ENCODE data around the gene PTPN2. TPM values are rescaled to one million over a fixed set of nuclear protein-coding genes. Genes with fewer than 3 reads are reported as not detected.

PTPN2 gene
- total RNA-seq, 1 experiment from 2014 or later = 55.0 TPM

DNA sequence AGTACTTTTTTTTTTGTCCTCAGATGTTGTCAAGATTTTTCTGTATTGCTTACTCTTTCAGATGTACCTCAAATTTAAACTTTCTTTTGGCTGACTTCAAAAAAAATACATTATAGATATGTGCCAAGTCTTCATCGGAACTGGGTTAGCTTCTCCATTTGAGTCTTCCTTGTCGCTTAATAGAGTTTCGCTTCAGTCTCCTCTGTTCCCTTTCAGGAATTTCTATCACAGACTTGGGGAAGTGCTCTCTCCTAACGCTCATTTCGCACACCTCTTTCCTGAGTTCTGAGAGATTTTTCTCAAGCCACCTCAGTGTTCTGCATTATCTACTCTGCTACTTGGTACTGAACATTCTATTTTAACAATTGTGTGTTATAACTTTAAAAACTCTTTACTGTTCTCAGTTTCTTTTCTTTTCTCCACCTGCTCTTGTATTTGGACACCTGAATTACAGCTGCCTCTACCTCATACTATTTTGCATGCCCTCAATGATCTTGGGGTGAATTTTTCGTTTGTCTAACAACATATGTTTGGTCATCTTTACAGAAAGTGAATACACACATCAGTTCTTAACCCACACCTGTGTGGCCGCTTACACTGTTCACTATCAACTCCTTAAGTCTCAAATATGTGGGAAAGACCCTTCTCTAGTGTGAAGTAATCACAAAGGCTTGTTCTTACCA is 16.5 kb downstream of the PTPN2 start:
- no peak for DNase-seq
- Mint-ChIP-seq H3K4me3 (ENCODE audit: unreplicated experiment) (no peak overlapping the region), H3K4me1 (ENCODE audit: low read depth, unreplicated experiment) (peaks cover 7% of the 10 kb centered on the region), H3K27ac (ENCODE audit: unreplicated experiment) (no peak overlapping the region), H3K27me3 (ENCODE audit: insufficient read depth, unreplicated experiment) (no peaks in the 10 kb centered on the region), H3K9me3 (ENCODE audit: unreplicated experiment) (no peaks in the 10 kb centered on the region), H3K36me3 (ENCODE audit: insufficient read depth, unreplicated experiment) (peaks cover 5% of the 10 kb centered on the region)
- intact Hi-C loops (cut with micrococcal nuclease; ENCODE audit: unreplicated experiment) = no loop called here
- no peaks in the 10 kb centered on the region for H3K9me3 ChIP-seq
- TF ChIP-seq, protein P1, sequence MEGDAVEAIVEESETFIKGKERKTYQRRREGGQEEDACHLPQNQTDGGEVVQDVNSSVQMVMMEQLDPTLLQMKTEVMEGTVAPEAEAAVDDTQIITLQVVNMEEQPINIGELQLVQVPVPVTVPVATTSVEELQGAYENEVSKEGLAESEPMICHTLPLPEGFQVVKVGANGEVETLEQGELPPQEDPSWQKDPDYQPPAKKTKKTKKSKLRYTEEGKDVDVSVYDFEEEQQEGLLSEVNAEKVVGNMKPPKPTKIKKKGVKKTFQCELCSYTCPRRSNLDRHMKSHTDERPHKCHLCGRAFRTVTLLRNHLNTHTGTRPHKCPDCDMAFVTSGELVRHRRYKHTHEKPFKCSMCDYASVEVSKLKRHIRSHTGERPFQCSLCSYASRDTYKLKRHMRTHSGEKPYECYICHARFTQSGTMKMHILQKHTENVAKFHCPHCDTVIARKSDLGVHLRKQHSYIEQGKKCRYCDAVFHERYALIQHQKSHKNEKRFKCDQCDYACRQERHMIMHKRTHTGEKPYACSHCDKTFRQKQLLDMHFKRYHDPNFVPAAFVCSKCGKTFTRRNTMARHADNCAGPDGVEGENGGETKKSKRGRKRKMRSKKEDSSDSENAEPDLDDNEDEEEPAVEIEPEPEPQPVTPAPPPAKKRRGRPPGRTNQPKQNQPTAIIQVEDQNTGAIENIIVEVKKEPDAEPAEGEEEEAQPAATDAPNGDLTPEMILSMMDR (IDR thresholded peaks at IDR 0.05; ENCODE audit: insufficient read depth in 1 of 2, low read depth in 1 of 2, low read length in 1 of 2, severe bottlenecking in 1 of 2, unreplicated experiment in 1 of 2) = no peak
- CTCF ChIA-PET = no interaction called here
- peaks cover 7% of the 10 kb centered on the region for H3K4me1 ChIP-seq
- no peak overlapping the region for H3K4me3 ChIP-seq (ENCODE audit: low read depth, low read length)
- no peaks in the 10 kb centered on the region for H3K36me3 ChIP-seq (ENCODE audit: control insufficient read depth, insufficient read depth, low read length)
- H3K27me3 ChIP-seq (replicated peaks; ENCODE audit: control insufficient read depth, insufficient read depth, low read length) = no peaks in the 10 kb centered on the region
- POLR2A ChIA-PET = no interaction called here
- no TSS peak for BruUV-seq (replicated peaks)

DNA sequence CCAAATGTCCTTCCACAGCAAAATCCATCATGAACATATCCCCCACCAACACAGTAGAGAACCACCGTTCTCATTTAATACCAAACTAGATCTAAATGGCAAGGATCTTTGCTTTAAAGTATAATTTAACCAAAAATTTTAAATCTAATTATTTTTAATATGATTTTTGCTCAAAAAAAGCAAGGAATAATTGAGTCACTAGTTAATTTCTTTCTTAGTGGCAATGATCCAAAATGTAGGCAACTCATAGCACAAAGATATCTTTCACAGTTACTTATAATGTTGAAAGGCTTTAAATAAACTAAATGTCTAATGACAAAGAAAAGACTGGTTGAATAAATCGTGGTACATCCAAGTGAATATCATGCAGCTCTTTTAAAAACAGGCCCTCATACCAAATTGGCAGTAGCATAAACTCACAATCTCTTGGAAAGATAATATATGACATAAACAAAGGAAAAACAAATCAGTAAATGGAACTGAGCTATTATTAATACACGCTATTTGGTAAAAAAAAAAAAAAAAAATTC is 20.3 kb downstream of the PTPN2 start:
- Mint-ChIP-seq H3K4me1 (ENCODE audit: low read depth, unreplicated experiment) (peaks cover 11% of the 10 kb centered on the region), H3K9me3 (ENCODE audit: unreplicated experiment) (no peaks in the 10 kb centered on the region), H3K27ac (ENCODE audit: unreplicated experiment) (no peak overlapping the region), H3K27me3 (ENCODE audit: insufficient read depth, unreplicated experiment) (no peaks in the 10 kb centered on the region), H3K36me3 (ENCODE audit: insufficient read depth, unreplicated experiment) (no peaks in the 10 kb centered on the region), H3K4me3 (ENCODE audit: unreplicated experiment) (no peak overlapping the region)
- POLR2A ChIA-PET = interaction anchor here (0.6 to 4.4 kb wide), 2 partner anchors 16 to 20 kb away, joined by 3 to 70 read pairs; partner anchors contain the start of gene PTPN2
- CTCF ChIA-PET = interaction anchor here (0.6 to 0.7 kb wide), 3 partner anchors 16 to 23 kb away, joined by 3 to 4 read pairs (median 3); no protein-coding TSS in a partner anchor
- no TSS peak for BruUV-seq (replicated peaks)
- Histone ChIP-seq H3K4me3 (ENCODE audit: low read depth, low read length) (no peak overlapping the region), H3K9me3 (no peaks in the 10 kb centered on the region), H3K27me3 (replicated peaks; ENCODE audit: control insufficient read depth, insufficient read depth, low read length) (no peaks in the 10 kb centered on the region), H3K4me1 (peaks cover 10% of the 10 kb centered on the region), H3K36me3 (ENCODE audit: control insufficient read depth, insufficient read depth, low read length) (no peaks in the 10 kb centered on the region)
- DNase-seq = no peak
- intact Hi-C loops (cut with micrococcal nuclease; ENCODE audit: unreplicated experiment) = no loop called here
- TF ChIP-seq, protein P1 (IDR thresholded peaks at IDR 0.05; ENCODE audit: insufficient read depth in 1 of 2, low read depth in 1 of 2, low read length in 1 of 2, severe bottlenecking in 1 of 2, unreplicated experiment in 1 of 2) = no peak

DNA sequence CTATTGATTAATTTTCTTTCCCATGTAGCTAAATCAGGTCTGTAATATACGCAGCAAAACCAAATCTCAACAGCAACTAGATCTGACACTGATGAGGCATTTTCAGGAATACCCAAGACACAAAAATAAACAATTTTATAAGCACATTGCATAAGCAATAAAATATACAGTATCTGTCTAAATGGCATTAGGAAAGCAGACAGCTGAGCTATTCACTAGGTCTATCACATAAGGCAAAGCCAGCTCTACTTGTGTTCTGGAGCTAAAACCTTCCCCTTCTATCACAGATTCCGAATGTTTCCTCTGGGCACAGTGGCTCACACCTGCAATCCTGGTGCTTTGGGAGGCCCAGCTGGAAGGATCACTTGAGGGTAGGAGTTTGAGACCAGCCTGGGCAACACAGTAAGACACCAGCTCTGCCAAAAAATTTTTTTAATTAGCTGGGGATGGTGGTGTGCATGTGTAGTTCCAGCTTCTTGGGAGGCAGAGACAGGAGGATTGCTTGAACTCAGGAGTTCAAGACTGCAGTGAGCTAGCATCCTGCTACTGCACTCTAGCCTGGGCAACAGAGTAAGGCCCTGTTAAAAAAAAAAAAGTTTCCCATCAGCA is 21.1 kb downstream of the PTPN2 start:
- POLR2A ChIA-PET = interaction anchor here (0.6 to 4.4 kb wide), 3 partner anchors 21 to 486 kb away, joined by 3 to 70 read pairs (median 5); partner anchors contain the start of genes AFG3L2 and PTPN2

More for the DNA sequence above, 21.1 kb downstream of the PTPN2 start:
- CTCF ChIA-PET = interaction anchor here (0.6 to 0.7 kb wide), 2 partner anchors 23 to 57 kb away, joined by 3 to 6 read pairs; no protein-coding TSS in a partner anchor
- Histone ChIP-seq H3K4me1 (peaks cover 10% of the 10 kb centered on the region), H3K4me3 (ENCODE audit: low read depth, low read length) (no peak overlapping the region), H3K27me3 (replicated peaks; ENCODE audit: control insufficient read depth, insufficient read depth, low read length) (no peaks in the 10 kb centered on the region), H3K9me3 (no peaks in the 10 kb centered on the region), H3K36me3 (ENCODE audit: control insufficient read depth, insufficient read depth, low read length) (no peaks in the 10 kb centered on the region)
- no TSS peak for BruUV-seq (replicated peaks)
- no peaks in the 10 kb centered on the region for H3K27me3 Mint-ChIP-seq (ENCODE audit: insufficient read depth, unreplicated experiment)
- peak overlapping the region; percentile 61 for H3K27ac Mint-ChIP-seq (ENCODE audit: unreplicated experiment)
- H3K36me3 Mint-ChIP-seq (ENCODE audit: insufficient read depth, unreplicated experiment) = no peaks in the 10 kb centered on the region
- DNase-seq = no peak
- TF ChIP-seq, protein P1 (IDR thresholded peaks at IDR 0.05; ENCODE audit: insufficient read depth in 1 of 2, low read depth in 1 of 2, low read length in 1 of 2, severe bottlenecking in 1 of 2, unreplicated experiment in 1 of 2) = no peak
- intact Hi-C loops (cut with micrococcal nuclease; ENCODE audit: unreplicated experiment) = no loop called here
- H3K9me3 Mint-ChIP-seq (ENCODE audit: unreplicated experiment) = no peaks in the 10 kb centered on the region
- no peak overlapping the region for H3K4me3 Mint-ChIP-seq (ENCODE audit: unreplicated experiment)
- H3K4me1 Mint-ChIP-seq (ENCODE audit: low read depth, unreplicated experiment) = peaks cover 11% of the 10 kb centered on the region
